HL-60 (cell line): ENCODE data around the gene CD209.

Experiments used
- GABPA ChIP-seq: IDR thresholded peaks from 2 replicates; pipeline ENCODE4 v1.6.1; 2012; ENCODE audit warnings: low read depth
- POLR2AphosphoS5 ChIP-seq: IDR thresholded peaks from 2 replicates; pipeline ENCODE4 v1.6.1; 2012; ENCODE audit warnings: low read depth
- REST ChIP-seq: IDR thresholded peaks from 2 replicates; pipeline ENCODE4 v1.6.1; 2012; ENCODE audit warnings: low read depth; ENCODE audit not compliant: insufficient replicate concordance
- TF ChIP-seq, protein P1 (sequence below): IDR thresholded peaks from one replicate; pipeline ENCODE4 v1.5.1; 2011; ENCODE audit warnings: low read length, control low read depth, inconsistent platforms; ENCODE audit not compliant: insufficient read depth

DNA sequence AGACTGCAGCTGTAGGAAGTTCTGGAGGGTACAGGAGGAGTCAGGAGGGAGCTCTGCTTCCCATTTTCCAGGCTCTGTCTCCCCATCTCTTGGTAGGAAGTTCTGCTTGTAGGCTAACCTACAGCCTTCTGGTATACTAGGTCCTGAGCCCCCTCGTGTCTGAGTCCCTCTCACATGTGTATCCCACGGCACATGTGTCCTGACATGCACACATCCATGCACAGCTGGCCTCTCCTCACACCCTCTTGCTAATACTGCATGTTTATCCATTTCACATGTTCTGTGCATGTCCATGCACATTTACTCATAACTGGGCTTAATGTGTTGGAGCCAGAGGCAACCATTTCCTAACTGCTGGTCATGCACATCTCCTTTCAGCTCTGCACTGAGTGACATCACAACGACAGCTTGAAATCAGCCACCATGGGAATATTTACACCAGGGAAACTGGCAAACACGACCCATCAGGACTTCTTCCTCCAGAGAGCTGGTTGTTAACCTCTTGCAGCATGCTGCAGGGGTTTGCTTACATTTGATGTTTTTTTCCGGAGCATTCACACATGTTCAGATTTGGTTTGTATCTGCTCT lies 3.0 kb downstream of the CD209 start:
- TF ChIP-seq, protein P1, sequence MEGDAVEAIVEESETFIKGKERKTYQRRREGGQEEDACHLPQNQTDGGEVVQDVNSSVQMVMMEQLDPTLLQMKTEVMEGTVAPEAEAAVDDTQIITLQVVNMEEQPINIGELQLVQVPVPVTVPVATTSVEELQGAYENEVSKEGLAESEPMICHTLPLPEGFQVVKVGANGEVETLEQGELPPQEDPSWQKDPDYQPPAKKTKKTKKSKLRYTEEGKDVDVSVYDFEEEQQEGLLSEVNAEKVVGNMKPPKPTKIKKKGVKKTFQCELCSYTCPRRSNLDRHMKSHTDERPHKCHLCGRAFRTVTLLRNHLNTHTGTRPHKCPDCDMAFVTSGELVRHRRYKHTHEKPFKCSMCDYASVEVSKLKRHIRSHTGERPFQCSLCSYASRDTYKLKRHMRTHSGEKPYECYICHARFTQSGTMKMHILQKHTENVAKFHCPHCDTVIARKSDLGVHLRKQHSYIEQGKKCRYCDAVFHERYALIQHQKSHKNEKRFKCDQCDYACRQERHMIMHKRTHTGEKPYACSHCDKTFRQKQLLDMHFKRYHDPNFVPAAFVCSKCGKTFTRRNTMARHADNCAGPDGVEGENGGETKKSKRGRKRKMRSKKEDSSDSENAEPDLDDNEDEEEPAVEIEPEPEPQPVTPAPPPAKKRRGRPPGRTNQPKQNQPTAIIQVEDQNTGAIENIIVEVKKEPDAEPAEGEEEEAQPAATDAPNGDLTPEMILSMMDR = no peak
- TF ChIP-seq POLR2AphosphoS5 = no peak
- no peak for TF ChIP-seq REST
- TF ChIP-seq GABPA = no peak
